PC-9 (cell line): ENCODE measurements around the gene CEP85L. TPM values are rescaled to one million over a fixed set of nuclear protein-coding genes. Genes with fewer than 3 reads are reported as not detected.

Experiments
- BruUV-seq: library from RNA; stranded (reverse); fragments of 400-500 nt; replicated peaks from 2 replicates; lab custom pipeline; 2021; lab: Mats Ljungman, UMichigan
- CTCF ChIA-PET: fragments of 300-600 bp; sonication (Branson Sonifier 250); formaldehyde crosslinking; loops from one replicate; lab custom pipeline; 2022; ENCODE audit warnings: antibody characterized with exemption; lab: Charles Lee
- POLR2A ChIA-PET: fragments of 300-600 bp; sonication (Branson Sonifier 250); formaldehyde crosslinking; loops from one replicate; lab custom pipeline; 2022; ENCODE audit warnings: antibody characterized with exemption; ENCODE audit not compliant: unreplicated experiment; lab: Charles Lee
- DNase-seq, 2 experiments: peaks; one replicate each; pipeline versions ENCODE4 v3.0.0 to v3.0.0-alpha.2; 2015 to 2022; ENCODE audit warnings: mixed read lengths in 1 of 2
- H2AFZ ChIP-seq: fragments of 200-600 bp; sonication (generic); 2 replicates; pipeline ENCODE4 v1.8.1; 2017; ENCODE audit warnings: antibody characterized with exemption
- H3F3A ChIP-seq: fragments of 200-600 bp; sonication (generic); 2 replicates; pipeline ENCODE4 v1.8.1; 2017; ENCODE audit warnings: antibody characterized with exemption, mild to moderate bottlenecking, low read depth; ENCODE audit not compliant: insufficient read depth
- H3K27ac ChIP-seq: fragments of 200-600 bp; sonication (generic); 2 replicates; pipeline ENCODE4 v1.6.1; 2016; ENCODE audit warnings: mixed run types
- H3K27me3 ChIP-seq: fragments of 200-600 bp; sonication (generic); 2 replicates; pipeline ENCODE4 v1.6.1; 2016; ENCODE audit warnings: low read depth, mixed run types; ENCODE audit not compliant: insufficient read depth
- H3K36me3 ChIP-seq: fragments of 200-600 bp; sonication (generic); 2 replicates; pipeline ENCODE4 v1.6.1; 2016; ENCODE audit warnings: low read depth, mixed run types
- H3K4me1 ChIP-seq: fragments of 200-600 bp; sonication (generic); replicated peaks from 2 replicates; pipeline ENCODE4 v1.6.1; 2016; ENCODE audit warnings: mixed run types; ENCODE audit not compliant: insufficient read depth
- H3K4me2 ChIP-seq: fragments of 200-600 bp; sonication (generic); 2 replicates; pipeline ENCODE4 v1.6.1; 2017; ENCODE audit warnings: mixed run types
- H3K4me3 ChIP-seq: fragments of 200-600 bp; sonication (generic); 2 replicates; pipeline ENCODE4 v1.6.1; 2016; ENCODE audit warnings: mixed run types
- H3K79me2 ChIP-seq: fragments of 200-600 bp; sonication (generic); 2 replicates; pipeline ENCODE4 v1.6.1; 2017; ENCODE audit warnings: low read depth, mixed run types
- H3K9me2 ChIP-seq: fragments of 200-600 bp; sonication (generic); 2 replicates; pipeline ENCODE4 v1.8.1; 2017; ENCODE audit warnings: mild to moderate bottlenecking; ENCODE audit not compliant: insufficient read depth
- H3K9me3 ChIP-seq: fragments of 200-600 bp; sonication (generic); 2 replicates; pipeline ENCODE4 v1.8.1; 2016; ENCODE audit warnings: low read depth; ENCODE audit not compliant: insufficient read depth
- H4K20me1 ChIP-seq: fragments of 200-600 bp; sonication (generic); 2 replicates; pipeline ENCODE4 v1.8.1; 2017; ENCODE audit not compliant: insufficient read depth
- EZH2 ChIP-seq: fragments of 200-600 bp; sonication (generic); IDR thresholded peaks from 2 replicates; pipeline ENCODE4 v1.8.0; 2017; ENCODE audit warnings: antibody characterized with exemption, low read depth
- intact Hi-C: fragments of 100-400 bp; cut with micrococcal nuclease; formaldehyde crosslinking; loops from one replicate; pipeline ENCODE4 v1.10.0; 2022; ENCODE audit not compliant: unreplicated experiment
- total RNA-seq: library from RNA; stranded (reverse); gene quantifications from 2 replicates; pipeline ENCODE4 v1.2.3, GENCODE V29; 2021
- TF ChIP-seq, protein P1 (sequence below): fragments of 200-600 bp; sonication (generic); conservative IDR thresholded peaks from 2 replicates; pipeline ENCODE4 v1.6.1; 2017; ENCODE audit warnings: mixed run types, antibody characterized with exemption, mild to moderate bottlenecking, moderate library complexity

Gene CEP85L
- total RNA-seq, 1 experiment from 2014 or later: 3.0 TPM

DNA sequence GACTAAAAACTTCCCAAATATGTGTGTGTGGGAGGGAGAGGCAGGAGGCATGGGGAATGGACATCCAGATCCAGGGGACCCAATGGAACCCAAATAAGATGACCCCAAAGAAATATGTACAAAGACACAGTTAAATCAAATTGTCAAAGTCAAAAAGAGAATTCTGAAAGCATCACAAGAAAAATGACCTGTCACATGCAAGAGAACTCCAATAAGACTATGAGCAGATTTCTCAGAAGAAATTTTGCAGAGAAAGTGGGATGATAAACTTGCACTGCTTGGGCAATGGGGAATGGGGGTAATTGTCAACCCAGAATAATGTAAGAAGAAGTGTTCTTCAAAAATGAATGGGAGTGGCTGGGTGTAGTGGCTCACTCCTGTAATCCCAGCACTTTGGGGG, 162.8 kb downstream of the CEP85L start:
- Histone ChIP-seq H3K9me3 (no peaks in the 10 kb centered on the region), H3K4me3 (no peak overlapping the region), H4K20me1 (no peaks in the 10 kb centered on the region), H3F3A (no peaks in the 10 kb centered on the region), H3K36me3 (no peaks in the 10 kb centered on the region), H3K27me3 (no peaks in the 10 kb centered on the region), H3K27ac (no peak overlapping the region), H3K79me2 (no peaks in the 10 kb centered on the region), H3K4me2 (no peak overlapping the region), H2AFZ (no peak overlapping the region), H3K9me2 (no peaks in the 10 kb centered on the region), H3K4me1 (no peaks in the 10 kb centered on the region)
- DNase-seq: no peak
- BruUV-seq: no TSS peak
- TF ChIP-seq EZH2: no peak
- TF ChIP-seq, protein P1, sequence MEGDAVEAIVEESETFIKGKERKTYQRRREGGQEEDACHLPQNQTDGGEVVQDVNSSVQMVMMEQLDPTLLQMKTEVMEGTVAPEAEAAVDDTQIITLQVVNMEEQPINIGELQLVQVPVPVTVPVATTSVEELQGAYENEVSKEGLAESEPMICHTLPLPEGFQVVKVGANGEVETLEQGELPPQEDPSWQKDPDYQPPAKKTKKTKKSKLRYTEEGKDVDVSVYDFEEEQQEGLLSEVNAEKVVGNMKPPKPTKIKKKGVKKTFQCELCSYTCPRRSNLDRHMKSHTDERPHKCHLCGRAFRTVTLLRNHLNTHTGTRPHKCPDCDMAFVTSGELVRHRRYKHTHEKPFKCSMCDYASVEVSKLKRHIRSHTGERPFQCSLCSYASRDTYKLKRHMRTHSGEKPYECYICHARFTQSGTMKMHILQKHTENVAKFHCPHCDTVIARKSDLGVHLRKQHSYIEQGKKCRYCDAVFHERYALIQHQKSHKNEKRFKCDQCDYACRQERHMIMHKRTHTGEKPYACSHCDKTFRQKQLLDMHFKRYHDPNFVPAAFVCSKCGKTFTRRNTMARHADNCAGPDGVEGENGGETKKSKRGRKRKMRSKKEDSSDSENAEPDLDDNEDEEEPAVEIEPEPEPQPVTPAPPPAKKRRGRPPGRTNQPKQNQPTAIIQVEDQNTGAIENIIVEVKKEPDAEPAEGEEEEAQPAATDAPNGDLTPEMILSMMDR: no peak
- ChIA-PET CTCF (no interaction called here), POLR2A (no interaction called here)
- intact Hi-C loops: no loop called here

DNA sequence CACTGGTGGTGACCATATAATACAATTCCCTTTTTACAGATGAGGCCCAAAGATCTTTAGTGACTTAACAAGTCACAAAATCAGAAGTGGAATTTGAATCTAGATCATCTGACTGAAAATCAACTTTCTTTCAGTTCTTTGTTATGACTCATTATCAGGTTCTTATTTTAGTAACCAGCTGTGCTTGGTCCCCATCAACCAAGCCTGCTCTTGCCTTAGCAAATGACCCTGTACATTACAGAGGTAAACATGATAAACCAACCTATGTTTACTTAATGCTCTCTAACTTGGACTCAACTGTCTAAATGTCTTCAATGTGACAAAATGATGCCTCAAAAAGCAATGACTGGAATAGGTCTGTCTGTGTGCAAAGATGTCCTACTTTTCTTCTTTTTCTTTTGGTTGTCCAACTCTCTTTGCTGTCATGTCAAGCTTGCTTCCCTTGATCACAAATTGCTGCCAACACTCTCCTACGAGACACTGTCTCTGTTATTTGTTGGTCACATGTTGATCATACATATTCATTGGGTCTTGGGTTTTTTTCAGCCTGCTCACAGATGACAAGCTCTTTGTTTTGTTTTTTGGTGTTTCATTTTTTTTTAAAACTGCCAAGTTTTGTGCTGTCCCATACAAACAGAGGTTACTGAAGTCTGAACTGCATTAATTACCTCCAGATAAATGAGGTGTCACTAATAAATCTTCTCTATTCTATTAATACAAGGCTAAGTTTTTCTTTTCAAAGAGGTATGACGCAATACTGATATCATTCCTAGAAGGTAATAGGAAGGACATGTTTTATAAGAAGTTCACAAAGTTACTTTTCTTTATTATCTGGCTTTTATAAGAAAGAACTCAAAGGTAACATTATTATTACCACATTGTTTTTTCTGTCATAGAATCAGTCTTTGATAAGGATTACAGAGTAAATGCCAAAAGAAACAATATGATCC, 165.5 kb downstream of the CEP85L start:
- CTCF ChIA-PET: no interaction called here
- intact Hi-C loops: no loop called here
- H3K4me1 ChIP-seq: no peaks in the 10 kb centered on the region
- H3K9me3 ChIP-seq: no peaks in the 10 kb centered on the region
- no peak for DNase-seq
- no peaks in the 10 kb centered on the region for H3K36me3 ChIP-seq
- H3K4me3 ChIP-seq: no peak overlapping the region
- no peak overlapping the region for H3K4me2 ChIP-seq
- no peaks in the 10 kb centered on the region for H4K20me1 ChIP-seq
- H3K79me2 ChIP-seq: no peaks in the 10 kb centered on the region
- H3K27me3 ChIP-seq: no peaks in the 10 kb centered on the region
- no peak overlapping the region for H3K27ac ChIP-seq
- H2AFZ ChIP-seq: no peak overlapping the region
- TF ChIP-seq, protein P1: no peak
- no peak for TF ChIP-seq EZH2
- POLR2A ChIA-PET: no interaction called here
- no peaks in the 10 kb centered on the region for H3K9me2 ChIP-seq
- no peaks in the 10 kb centered on the region for H3F3A ChIP-seq
- no TSS peak for BruUV-seq

DNA sequence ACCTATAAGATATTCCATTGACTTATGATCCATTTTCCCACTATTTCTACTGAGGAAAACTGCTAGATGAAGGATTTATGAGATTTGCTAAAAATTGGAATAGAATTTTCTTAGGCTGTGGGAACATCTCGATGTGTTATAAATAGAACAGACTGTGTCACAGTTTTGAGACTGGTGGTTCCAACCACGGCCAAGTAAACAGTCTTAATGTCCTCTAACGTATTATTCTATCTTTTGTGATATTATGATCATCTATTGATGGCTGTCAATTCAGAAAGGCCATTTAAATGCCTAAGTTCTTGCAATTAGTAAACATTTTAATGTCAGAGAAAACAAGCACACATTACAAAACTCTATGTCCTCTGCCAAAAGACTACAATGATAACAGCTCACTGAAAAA, 174.8 kb downstream of the CEP85L start:
- H3K4me1 ChIP-seq: no peaks in the 10 kb centered on the region
- no peaks in the 10 kb centered on the region for H3K36me3 ChIP-seq
- H3K4me3 ChIP-seq: no peak overlapping the region
- H3K27ac ChIP-seq: no peak overlapping the region
- ChIA-PET CTCF (no interaction called here), POLR2A (no interaction called here)
- no peak overlapping the region for H2AFZ ChIP-seq
- DNase-seq: no peak
- H4K20me1 ChIP-seq: no peaks in the 10 kb centered on the region
- no peaks in the 10 kb centered on the region for H3F3A ChIP-seq
- H3K9me2 ChIP-seq: no peaks in the 10 kb centered on the region
- intact Hi-C loops: no loop called here
- H3K4me2 ChIP-seq: no peak overlapping the region
- H3K79me2 ChIP-seq: no peaks in the 10 kb centered on the region
- no peak for TF ChIP-seq EZH2
- TF ChIP-seq, protein P1: no peak
- H3K9me3 ChIP-seq: no peaks in the 10 kb centered on the region
- no TSS peak for BruUV-seq
- no peaks in the 10 kb centered on the region for H3K27me3 ChIP-seq
